H1 (cell line): ENCODE data around the gene LCA5L. TPM values are rescaled to one million over a fixed set of nuclear protein-coding genes. Genes with fewer than 3 reads are reported as not detected.

Experiments
- CTCF ChIA-PET: fragments of 300-600 bp; sonication (Branson Sonifier 250); formaldehyde crosslinking; loops from one replicate; lab custom pipeline; 2021; ENCODE audit not compliant: partially characterized antibody; lab: Charles Lee
- POLR2A ChIA-PET: fragments of 300-600 bp; sonication (Branson Sonifier 250); formaldehyde crosslinking; loops from one replicate; lab custom pipeline; 2021; ENCODE audit warnings: inconsistent platforms; ENCODE audit not compliant: partially characterized antibody; lab: Charles Lee
- DNase-seq, 2 experiments: peaks; one replicate each; pipeline versions ENCODE4 v3.0.0 to v3.0.0-alpha.2; 2010 to 2022; ENCODE audit warnings: low spot score in 2 of 2, low read depth in 1 of 2, mixed read lengths in 1 of 2
- FAIRE-seq: peaks from 2 replicates; lab custom pipeline; 2011; peaks lifted over from hg19 to GRCh38; lab: Jason Lieb, UNC
- H2AFZ ChIP-seq: 2 replicates; pipeline ENCODE4 v1.8.1; 2012; ENCODE audit warnings: low read length, inconsistent platforms
- H2AK5ac ChIP-seq: 2 replicates; pipeline ENCODE4 v1.6.1; 2013; ENCODE audit warnings: low read depth, low read length
- H2BK120ac ChIP-seq: replicated peaks from 2 replicates; pipeline ENCODE3; 2013; ENCODE audit warnings: low read depth, low read length, inconsistent platforms
- H2BK12ac ChIP-seq: 2 replicates; pipeline ENCODE4 v1.6.1; 2013; ENCODE audit warnings: low read depth, low read length
- H2BK15ac ChIP-seq: 2 replicates; pipeline ENCODE4 v1.6.1; 2013; ENCODE audit warnings: low read length
- H2BK20ac ChIP-seq: 2 replicates; pipeline ENCODE4 v1.6.1; 2013; ENCODE audit warnings: low read length
- H2BK5ac ChIP-seq: 2 replicates; pipeline ENCODE4 v1.6.1; 2013; ENCODE audit warnings: low read depth, low read length
- H3K14ac ChIP-seq: 2 replicates; pipeline ENCODE4 v1.6.1; 2013; ENCODE audit warnings: inconsistent platforms; ENCODE audit not compliant: insufficient read length
- H3K18ac ChIP-seq: 2 replicates; pipeline ENCODE4 v1.6.1; 2013; ENCODE audit warnings: low read length; ENCODE audit errors: extremely low read depth
- H3K23ac ChIP-seq: 2 replicates; pipeline ENCODE4 v1.6.1; 2013; ENCODE audit warnings: inconsistent platforms; ENCODE audit not compliant: insufficient read length
- H3K23me2 ChIP-seq: 2 replicates; pipeline ENCODE4 v1.6.1; 2013; ENCODE audit warnings: low read depth, low read length
- H3K27ac ChIP-seq: 2 replicates; pipeline ENCODE4 v1.6.1; 2011; ENCODE audit warnings: low read depth, low read length, inconsistent platforms
- H3K27me3 ChIP-seq, 4 experiments: replicated peaks in 1 of 4; 1 replicate in 1 of 4; 2 replicates in 3 of 4; pipeline versions ENCODE4 v1.6.1 to v1.8.1; 2011 to 2013; ENCODE audit warnings: low read length in 3 of 4, mild to moderate bottlenecking in 3 of 4, inconsistent platforms in 2 of 4, mixed read lengths in 2 of 4, moderate library complexity in 1 of 4; ENCODE audit not compliant: control insufficient read depth in 3 of 4, insufficient read depth in 3 of 4; ENCODE audit errors: extremely low read depth in 1 of 4
- H3K36me3 ChIP-seq, 4 experiments: 2 replicates each; pipeline versions ENCODE4 v1.6.1 to v1.8.1; 2011 to 2013; ENCODE audit warnings: mild to moderate bottlenecking in 4 of 4, low read length in 3 of 4, moderate library complexity in 2 of 4, control low read depth in 1 of 4, inconsistent platforms in 1 of 4; ENCODE audit not compliant: insufficient read depth in 4 of 4, control insufficient read depth in 2 of 4
- H3K4ac ChIP-seq: replicated peaks from 2 replicates; pipeline ENCODE3; 2013; ENCODE audit warnings: low read length, low read depth, mixed read lengths, inconsistent platforms; ENCODE audit not compliant: insufficient read length
- H3K4me1 ChIP-seq, 4 experiments: replicated peaks in 1 of 4; 1 replicate in 1 of 4; 2 replicates in 3 of 4; pipeline versions ENCODE4 v1.6.1 to v1.8.1; 2011 to 2013; ENCODE audit warnings: low read length in 3 of 4, inconsistent platforms in 2 of 4, mixed read lengths in 1 of 4; ENCODE audit not compliant: insufficient read depth in 4 of 4, control insufficient read depth in 3 of 4
- H3K4me2 ChIP-seq, 2 experiments: 2 replicates each; pipeline versions ENCODE4 v1.6.1 to v1.8.1; 2011 to 2013; ENCODE audit warnings: low read depth in 2 of 2, low read length in 2 of 2, control low read depth in 1 of 2, inconsistent platforms in 1 of 2, mild to moderate bottlenecking in 1 of 2; ENCODE audit not compliant: insufficient read depth in 1 of 2
- H3K4me3 ChIP-seq, 4 experiments: fragments of 200-600, 300-600 bp in 1 of 4; sonication (generic), shearing (Covaris generic), sonication (Bioruptor Twin) in 1 of 4; 2 replicates each; pipeline versions ENCODE4 v1.5.1 to v1.8.1; 2011 to 2016; ENCODE audit warnings: low read length in 4 of 4, low read depth in 3 of 4, control low read depth in 2 of 4, inconsistent platforms in 2 of 4, mild to moderate bottlenecking in 2 of 4, mixed read lengths in 1 of 4, moderate library complexity in 1 of 4; ENCODE audit not compliant: insufficient read depth in 2 of 4; ENCODE audit errors: extremely low read depth in 1 of 4
- H3K56ac ChIP-seq: replicated peaks from 2 replicates; pipeline ENCODE3; 2013; ENCODE audit warnings: low read depth, mild to moderate bottlenecking, mixed read lengths, low read length, inconsistent platforms; ENCODE audit not compliant: insufficient read length
- H3K79me1 ChIP-seq: 2 replicates; pipeline ENCODE4 v1.6.1; 2013; ENCODE audit warnings: low read depth, low read length, control low read depth
- H3K79me2 ChIP-seq, 2 experiments: 2 replicates each; pipeline versions ENCODE4 v1.6.1 to v1.8.1; 2012 to 2013; ENCODE audit warnings: low read length in 2 of 2, mild to moderate bottlenecking in 2 of 2, inconsistent platforms in 1 of 2; ENCODE audit not compliant: insufficient read depth in 2 of 2, control insufficient read depth in 1 of 2
- H3K9ac ChIP-seq, 4 experiments: replicated peaks in 1 of 4; 1 replicate in 1 of 4; 2 replicates in 3 of 4; pipeline versions ENCODE4 v1.6.1 to v1.8.1; 2011 to 2013; ENCODE audit warnings: low read depth in 3 of 4, low read length in 3 of 4, control low read depth in 2 of 4, mild to moderate bottlenecking in 2 of 4, moderate library complexity in 2 of 4, inconsistent platforms in 1 of 4; ENCODE audit errors: extremely low read depth in 1 of 4
- H3K9me3 ChIP-seq, 2 experiments: 2 replicates each; pipeline versions ENCODE4 v1.6.1 to v1.8.1; 2012 to 2013; ENCODE audit warnings: mild to moderate bottlenecking in 2 of 2, moderate library complexity in 2 of 2, control low read depth in 1 of 2, inconsistent platforms in 1 of 2, low read depth in 1 of 2, low read length in 1 of 2, mixed read lengths in 1 of 2; ENCODE audit not compliant: insufficient read depth in 2 of 2
- H4K20me1 ChIP-seq, 2 experiments: replicated peaks in 1 of 2; 2 replicates each; pipeline versions ENCODE3 to v1.8.1; 2011 to 2013; ENCODE audit warnings: inconsistent platforms in 2 of 2, low read length in 2 of 2, mild to moderate bottlenecking in 1 of 2; ENCODE audit not compliant: insufficient read depth in 2 of 2, control insufficient read depth in 1 of 2
- H4K5ac ChIP-seq: 2 replicates; pipeline ENCODE4 v1.6.1; 2013; ENCODE audit warnings: low read length, low read depth, mixed read lengths, inconsistent platforms; ENCODE audit not compliant: insufficient read length
- H4K8ac ChIP-seq: 2 replicates; pipeline ENCODE4 v1.8.0; 2013; ENCODE audit warnings: mild to moderate bottlenecking, moderate library complexity, low read length, inconsistent platforms; ENCODE audit not compliant: insufficient read depth; ENCODE audit errors: extremely low read depth
- H4K91ac ChIP-seq: replicated peaks from 2 replicates; pipeline ENCODE3; 2013; ENCODE audit warnings: low read length, mixed read lengths, inconsistent platforms; ENCODE audit not compliant: insufficient read length
- CTCF ChIP-seq, 3 experiments: IDR thresholded peaks; 1 replicate in 2 of 3; 2 replicates in 1 of 3; pipeline versions ENCODE4 v1.5.1 to v1.6.1; 2011; ENCODE audit warnings: low read length in 3 of 3, mild to moderate bottlenecking in 3 of 3, inconsistent platforms in 2 of 3, low read depth in 1 of 3, moderate library complexity in 1 of 3; ENCODE audit not compliant: insufficient read depth in 1 of 3; ENCODE audit errors: control extremely low read depth in 1 of 3
- GTF2F1 ChIP-seq: IDR thresholded peaks from 2 replicates; pipeline ENCODE4 v1.6.1; 2012; ENCODE audit warnings: low read depth, low read length, improper control_type of control experiment, borderline replicate concordance
- NANOG ChIP-seq: IDR thresholded peaks from 2 replicates; pipeline ENCODE4 v1.6.1; 2011; ENCODE audit warnings: low read length, low read depth, mild to moderate bottlenecking, inconsistent platforms; ENCODE audit not compliant: insufficient read depth, poor library complexity, severe bottlenecking
- RAD21 ChIP-seq, 2 experiments: IDR thresholded peaks in 1 of 2; conservative IDR thresholded peaks in 1 of 2; 2 replicates each; pipeline ENCODE4 v1.6.1; 2011; ENCODE audit warnings: low read depth in 2 of 2, low read length in 2 of 2, improper control_type of control experiment in 1 of 2, inconsistent platforms in 1 of 2, mild to moderate bottlenecking in 1 of 2, moderate library complexity in 1 of 2
- RFX5 ChIP-seq: IDR thresholded peaks from 2 replicates; pipeline ENCODE4 v1.6.1; 2011; ENCODE audit warnings: low read depth, low read length, improper control_type of control experiment, borderline replicate concordance
- SRF ChIP-seq: IDR thresholded peaks from 2 replicates; pipeline ENCODE4 v1.6.1; 2011; ENCODE audit warnings: mild to moderate bottlenecking, low read depth, low read length, moderate library complexity
- TAF1 ChIP-seq: IDR thresholded peaks from 2 replicates; pipeline ENCODE4 v1.6.1; 2011; ENCODE audit warnings: mild to moderate bottlenecking, low read depth, low read length
- TBP ChIP-seq: IDR thresholded peaks from 2 replicates; pipeline ENCODE4 v1.6.1; 2011; ENCODE audit warnings: low read depth, low read length, improper control_type of control experiment
- TCF12 ChIP-seq: IDR thresholded peaks from 2 replicates; pipeline ENCODE4 v1.6.1; 2011; ENCODE audit warnings: low read depth, mild to moderate bottlenecking, low read length
- WGBS, 2 experiments: shearing (Covaris generic) in 1 of 2; methylation state at CpG; one replicate each; pipeline versions ENCODE4 v1.1.6 to v1.1.7; 2013 to 2015; ENCODE audit warnings: low lambda C conversion rate in 2 of 2, mixed read lengths in 2 of 2, inconsistent platforms in 1 of 2, low coverage in 1 of 2, missing lambda C conversion rate in 1 of 2; ENCODE audit not compliant: insufficient replicate concordance in 2 of 2, insufficient coverage in 1 of 2, insufficient read length in 1 of 2; ENCODE audit errors: extremely low coverage in 1 of 2, missing lambda C conversion rate in 1 of 2; 5-methylcytosine and 5-hydroxymethylcytosine counted together
- polyA plus RNA-seq, 7 experiments: library from polyadenylated mRNA; depleted of rRNA in 3 of 7; stranded (reverse) in 5 of 7; unstranded in 2 of 7; fragments of >200 nt in 5 of 7; fragments of 200-250 nt in 2 of 7; gene quantifications; 1 replicate in 5 of 7; 2 replicates in 1 of 7; 4 replicates in 1 of 7; pipeline versions ENCODE4 v1.2.1 to v1.2.3, GENCODE V29; 2011 to 2013; ENCODE audit warnings: missing spikeins in 2 of 7, mixed read lengths in 2 of 7
- total RNA-seq: library from RNA; stranded (reverse); fragmentation: NEBNext Ultra II Directional; extraction: Animal tissue kit (Norgen Biotek cat#: 25700); gene quantifications from 2 replicates; pipeline ENCODE4 v1.2.1, GENCODE V29; 2021
- TF ChIP-seq, protein P1 (sequence below): IDR thresholded peaks from 2 replicates; pipeline ENCODE4 v1.6.1; 2011; ENCODE audit warnings: low read length, improper control_type of control experiment

The LCA5L gene
- total and polyA plus RNA-seq, 2 of the 8 experiments (the other 6 are each of a cell fraction or from before 2014, with no cell fraction given), result 0.11 to 0.84 TPM

- H3K79me2 ChIP-seq, result no peaks in the 10 kb centered on the region
- H3K27ac ChIP-seq, result no peak overlapping the region
- 67% methylated on average over 1 of the region's 1 CpG; no CpG with 5 or more reads in 1 of the 2 experiments for WGBS, 2 experiments
- H4K91ac ChIP-seq, result no peak overlapping the region
- no peak overlapping the region for H3K4me2 ChIP-seq
- H3K23me2 ChIP-seq, result no peaks in the 10 kb centered on the region
- POLR2A ChIA-PET, result interaction anchor here (1.9 kb wide), 1 partner anchor 9 kb away, joined by 6 read pairs; no protein-coding TSS in a partner anchor
- no peaks in the 10 kb centered on the region for H4K20me1 ChIP-seq
- H3K18ac ChIP-seq, result no peak overlapping the region
- H3K4me1 ChIP-seq, result no peaks in the 10 kb centered on the region; a peak in 1 of 7 replicates
- no peaks in the 10 kb centered on the region for H3K79me1 ChIP-seq
- no peak overlapping the region for H2BK20ac ChIP-seq
- CTCF ChIA-PET, result interaction anchor here (1.1 to 5.6 kb wide), 4 partner anchors 8 to 64 kb away, joined by 3 to 54 read pairs (median 38); no protein-coding TSS in a partner anchor
- H3K36me3 ChIP-seq, result no peaks in the 10 kb centered on the region
- H2BK12ac ChIP-seq, result no peak overlapping the region
- H4K5ac ChIP-seq, result no peak overlapping the region
- no peak overlapping the region for H2AFZ ChIP-seq
- no peak overlapping the region for H4K8ac ChIP-seq
- no peaks in the 10 kb centered on the region for H3K9me3 ChIP-seq
- no peak overlapping the region for H3K56ac ChIP-seq
- no peak for DNase-seq
- no peak overlapping the region for H2AK5ac ChIP-seq
- H3K4me3 ChIP-seq, result no peak overlapping the region
- FAIRE-seq, result no peak
- no peak overlapping the region for H2BK15ac ChIP-seq
- no peak overlapping the region for H3K14ac ChIP-seq
- no peak overlapping the region for H3K23ac ChIP-seq
- no peak overlapping the region for H3K4ac ChIP-seq
- no peak overlapping the region for H3K9ac ChIP-seq
- no peak overlapping the region for H2BK5ac ChIP-seq
- H2BK120ac ChIP-seq, result no peak overlapping the region
- no peaks in the 10 kb centered on the region for H3K27me3 ChIP-seq
- TF ChIP-seq SRF (no peak), RAD21 (IDR thresholded peaks at IDR 0.05 in 1 of 2, conservative IDR thresholded peaks at IDR 0.05 in 1 of 2; ENCODE audit: low read depth in 2 of 2, low read length in 2 of 2) (no peak), TCF12 (no peak), TAF1 (no peak), RFX5 (no peak), NANOG (no peak), GTF2F1 (no peak), TBP (no peak), CTCF (IDR thresholded peaks at IDR 0.05; ENCODE audit: control extremely low read depth in 1 of 3, insufficient read depth in 1 of 3, low read depth in 1 of 3, low read length in 3 of 3) (no peak)
- TF ChIP-seq, protein P1, sequence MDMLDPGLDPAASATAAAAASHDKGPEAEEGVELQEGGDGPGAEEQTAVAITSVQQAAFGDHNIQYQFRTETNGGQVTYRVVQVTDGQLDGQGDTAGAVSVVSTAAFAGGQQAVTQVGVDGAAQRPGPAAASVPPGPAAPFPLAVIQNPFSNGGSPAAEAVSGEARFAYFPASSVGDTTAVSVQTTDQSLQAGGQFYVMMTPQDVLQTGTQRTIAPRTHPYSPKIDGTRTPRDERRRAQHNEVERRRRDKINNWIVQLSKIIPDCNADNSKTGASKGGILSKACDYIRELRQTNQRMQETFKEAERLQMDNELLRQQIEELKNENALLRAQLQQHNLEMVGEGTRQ, result no peak
Measured at GRCh38 chr21:39439232-39439631, 6.3 kb downstream of the LCA5L start.
